Activated CD4-positive, alpha-beta T cell treated with anti-CD3 and anti-CD28 coated beads, Interleukin-2, amount 10 ng/mL, durations not matched to agents 7 days and 5 days (primary cell): ENCODE results near the gene ZNF276. TPM values are rescaled to one million over a fixed set of nuclear protein-coding genes. Genes with fewer than 3 reads are reported as not detected.
A peak's percentile ranks its signal among the peaks of the same experiment; 100 is the strongest.

Experiments used
- CTCF ChIA-PET: fragments of 350-600 bp; sonication (Branson Sonifier 250); formaldehyde crosslinking; loops from one replicate; lab custom pipeline; 2021; ENCODE audit warnings: antibody characterized with exemption; lab: Charles Lee
- POLR2A ChIA-PET: fragments of 350-600 bp; sonication (Branson Sonifier 250); formaldehyde crosslinking; loops from one replicate; lab custom pipeline; 2021; ENCODE audit warnings: antibody characterized with exemption; lab: Charles Lee
- DNase-seq: peaks from one replicate; pipeline ENCODE4 v3.0.0-alpha.2; 2020
- H3K27ac Mint-ChIP-seq: one replicate; pipeline ENCODE4 v1.8.0; 2021; ENCODE audit warnings: mild to moderate bottlenecking, moderate library complexity, mixed read lengths
- H3K27me3 Mint-ChIP-seq: one replicate; pipeline ENCODE4 v1.8.0; 2021; ENCODE audit warnings: mixed read lengths
- H3K36me3 Mint-ChIP-seq: one replicate; pipeline ENCODE4 v1.8.0; 2021; ENCODE audit warnings: low read depth, mixed read lengths
- H3K4me1 Mint-ChIP-seq: one replicate; pipeline ENCODE4 v1.8.0; 2021; ENCODE audit warnings: mixed read lengths
- H3K4me3 Mint-ChIP-seq: one replicate; pipeline ENCODE4 v1.8.0; 2021; ENCODE audit warnings: mild to moderate bottlenecking, moderate library complexity, mixed read lengths
- H3K9me3 Mint-ChIP-seq: one replicate; pipeline ENCODE4 v1.8.0; 2021; ENCODE audit warnings: mixed read lengths
- total RNA-seq, 2 experiments: library from RNA; stranded (reverse); gene quantifications; one replicate each; pipeline ENCODE4 v1.2.3, GENCODE V29; 2021

Gene ZNF276
- total RNA-seq, 2 experiments from 2014 or later = 79.5 to 96.5 TPM

- peak overlapping the region; percentile 98 for H3K27ac Mint-ChIP-seq
- H3K4me3 Mint-ChIP-seq = peak overlapping the region; percentile 99
- no peaks in the 10 kb centered on the region for H3K9me3 Mint-ChIP-seq
- H3K27me3 Mint-ChIP-seq = no peaks in the 10 kb centered on the region
- H3K4me1 Mint-ChIP-seq = peaks cover 32% of the 10 kb centered on the region
- H3K36me3 Mint-ChIP-seq = peaks cover 24% of the 10 kb centered on the region
- POLR2A ChIA-PET = no interaction called here
- DNase-seq = peak; percentile 92
- CTCF ChIA-PET = interaction anchor here (3.0 kb wide), 1 partner anchor 21 kb away, joined by 22 read pairs; the partner anchor contains the start of gene SPATA2L
Measured at GRCh38 chr16:89721546-89722391, 432 bp downstream of the ZNF276 start.

- Mint-ChIP-seq H3K36me3 (peaks cover 33% of the 10 kb centered on the region), H3K27ac (peak overlapping the region; percentile 98), H3K4me1 (peaks cover 40% of the 10 kb centered on the region), H3K4me3 (peak overlapping the region; percentile 99), H3K9me3 (no peaks in the 10 kb centered on the region), H3K27me3 (no peaks in the 10 kb centered on the region)
- CTCF ChIA-PET = interaction anchor here (1.5 to 3.0 kb wide), 3 partner anchors 16 to 104 kb away, joined by 3 to 22 read pairs (median 5); partner anchors contain the start of gene SPATA2L
- POLR2A ChIA-PET = no interaction called here
- peak; percentile 88 for DNase-seq
Measured at GRCh38 chr16:89722392-89723278, 1.3 kb downstream of the ZNF276 start.

DNA sequence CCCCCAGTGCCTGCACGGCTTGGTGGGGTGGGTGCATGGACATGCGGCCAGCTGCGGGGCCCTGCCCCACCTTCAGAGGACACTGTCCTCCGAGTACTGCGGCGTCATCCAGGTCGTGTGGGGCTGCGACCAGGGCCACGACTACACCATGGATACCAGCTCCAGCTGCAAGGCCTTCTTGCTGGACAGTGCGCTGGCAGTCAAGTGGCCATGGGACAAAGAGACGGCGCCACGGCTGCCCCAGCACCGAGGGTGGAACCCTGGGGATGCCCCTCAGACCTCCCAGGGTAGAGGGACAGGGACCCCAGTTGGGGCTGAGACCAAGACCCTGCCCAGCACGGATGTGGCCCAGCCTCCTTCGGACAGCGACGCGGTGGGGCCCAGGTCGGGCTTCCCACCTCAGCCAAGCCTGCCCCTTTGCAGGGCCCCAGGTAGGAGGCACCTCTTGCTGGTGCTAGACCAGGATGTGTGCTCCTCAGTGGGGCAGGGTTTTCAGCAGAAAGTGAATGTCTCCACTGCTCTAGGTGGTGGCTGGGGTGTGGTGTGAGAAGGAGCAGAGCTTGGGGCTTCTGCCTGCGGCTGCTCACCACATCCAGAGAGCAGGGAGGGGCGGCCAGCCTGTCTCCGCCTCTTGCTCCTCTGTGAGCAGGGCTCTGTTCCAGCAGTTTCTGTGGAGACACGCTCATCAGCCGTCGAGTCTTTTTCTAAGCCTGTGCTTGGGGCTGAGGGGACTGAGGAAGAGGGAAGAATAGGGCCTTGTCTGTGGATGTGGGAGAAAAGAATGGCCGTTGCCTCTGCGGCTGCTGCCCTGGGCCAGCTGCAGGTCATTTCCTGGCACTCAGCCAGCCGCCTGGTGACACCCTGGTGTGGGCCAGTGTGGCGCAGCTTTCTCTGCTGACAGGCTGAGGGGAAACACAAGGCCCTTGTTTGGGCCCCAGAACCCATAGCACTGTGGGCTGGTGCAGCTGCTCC lies 2.2 kb downstream of the ZNF276 start:
- peaks cover 37% of the 10 kb centered on the region for H3K4me1 Mint-ChIP-seq
- no peaks in the 10 kb centered on the region for H3K9me3 Mint-ChIP-seq
- H3K4me3 Mint-ChIP-seq = peak overlapping the region; percentile 99
- ChIA-PET CTCF (interaction anchor here (0.6 to 3.0 kb wide), 9 partner anchors 10 to 137 kb away, joined by 3 to 22 read pairs (median 4); partner anchors contain the start of gene SPATA2L), POLR2A (interaction anchor here (0.6 to 1.3 kb wide), 5 partner anchors 10 to 398 kb away, joined by 3 read pairs; no protein-coding TSS in a partner anchor)
- peak; percentile 95 for DNase-seq
- H3K27ac Mint-ChIP-seq = peak overlapping the region; percentile 98
- H3K36me3 Mint-ChIP-seq = peaks cover 36% of the 10 kb centered on the region
- no peaks in the 10 kb centered on the region for H3K27me3 Mint-ChIP-seq

DNA sequence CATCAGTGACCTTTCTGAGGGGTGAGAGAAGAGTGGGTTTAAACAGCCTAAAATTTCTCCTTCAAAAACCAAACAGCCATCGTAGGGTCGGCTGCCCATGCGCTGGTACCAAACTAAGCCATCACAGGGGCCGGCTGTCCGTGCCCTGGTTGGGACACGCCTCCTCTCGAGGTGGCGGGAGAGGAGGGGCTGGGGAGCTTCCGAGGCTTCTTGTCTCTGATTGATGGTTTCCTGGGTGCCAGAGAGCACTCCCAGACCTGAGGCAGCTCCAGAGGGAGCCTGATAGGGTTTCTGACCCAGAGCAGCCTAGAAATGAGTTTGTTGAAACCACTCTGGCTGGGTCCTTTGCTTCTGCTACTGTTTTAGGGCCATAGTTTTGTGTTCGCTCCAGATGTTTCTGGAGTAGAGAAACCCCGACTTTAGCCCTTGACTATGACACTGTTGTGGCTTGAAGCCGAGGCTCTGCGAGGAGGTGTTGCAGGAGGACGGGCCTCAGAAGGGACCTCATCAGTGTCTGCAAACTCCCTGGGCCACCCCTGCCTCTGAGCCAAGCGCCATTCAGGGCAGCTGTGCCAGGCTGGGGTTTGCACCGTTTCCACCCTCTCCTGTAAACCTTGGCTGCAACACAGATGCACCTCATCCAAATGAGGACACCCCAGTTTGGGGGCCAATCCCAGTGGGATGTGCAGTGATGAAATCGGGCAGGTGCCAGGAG lies 6.2 kb downstream of the ZNF276 start:
- Mint-ChIP-seq H3K27ac (peak overlapping the region; percentile 52), H3K27me3 (no peaks in the 10 kb centered on the region), H3K4me1 (peaks cover 41% of the 10 kb centered on the region), H3K36me3 (peaks cover 65% of the 10 kb centered on the region), H3K4me3 (peak overlapping the region; percentile 14), H3K9me3 (no peaks in the 10 kb centered on the region)
- DNase-seq = no peak
- CTCF ChIA-PET = interaction anchor here (0.9 kb wide), 1 partner anchor 86 kb away, joined by 4 read pairs; no protein-coding TSS in a partner anchor
- POLR2A ChIA-PET = no interaction called here

- POLR2A ChIA-PET = no interaction called here
- no peak overlapping the region for H3K4me3 Mint-ChIP-seq
- peaks cover 64% of the 10 kb centered on the region for H3K36me3 Mint-ChIP-seq
Measured at GRCh38 chr16:89729293-89729692, 8.0 kb downstream of the ZNF276 start.

DNA sequence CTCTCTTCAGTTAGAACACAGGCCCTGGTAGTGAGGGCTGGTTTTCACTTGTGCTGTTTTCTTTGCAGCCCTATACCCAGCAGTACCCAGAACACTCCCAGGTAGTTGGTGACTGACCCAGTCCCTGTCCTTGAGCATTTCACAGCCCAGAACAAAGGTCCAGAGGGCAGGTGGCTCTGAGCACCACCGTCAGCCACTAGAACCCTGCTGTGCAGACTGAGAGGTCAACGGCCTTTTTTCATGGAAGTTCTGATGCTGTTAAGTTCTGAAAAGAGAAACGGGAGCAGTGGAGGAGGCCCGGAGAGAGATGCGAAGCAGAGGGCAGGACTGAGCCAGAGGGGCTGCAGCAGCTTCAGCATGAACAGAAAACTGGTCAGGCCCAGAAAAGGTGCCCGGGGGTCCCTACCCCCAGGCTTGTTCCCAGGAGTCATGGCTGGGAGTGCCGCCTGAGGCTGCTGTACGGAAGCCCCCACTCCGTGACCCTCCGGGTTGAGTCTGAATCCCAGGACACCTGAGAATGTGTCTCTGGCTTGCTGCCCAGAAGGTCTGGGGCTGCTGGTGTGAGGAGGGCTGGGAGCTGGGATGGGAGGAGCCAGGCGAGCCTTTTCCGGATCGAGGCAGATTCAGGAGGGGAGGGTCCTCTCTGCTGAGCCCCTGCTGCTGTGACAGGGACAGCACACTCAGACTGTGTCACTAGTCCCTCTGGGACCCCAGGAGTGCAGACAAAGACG lies 8.7 kb downstream of the ZNF276 start:
- ChIA-PET POLR2A (no interaction called here), CTCF (interaction anchor here (0.6 to 1.5 kb wide), 3 partner anchors 20 to 71 kb away, joined by 3 to 6 read pairs (median 3); no protein-coding TSS in a partner anchor)
- DNase-seq = no peak
- no peaks in the 10 kb centered on the region for H3K9me3 Mint-ChIP-seq
- no peaks in the 10 kb centered on the region for H3K27me3 Mint-ChIP-seq
- peaks cover 66% of the 10 kb centered on the region for H3K36me3 Mint-ChIP-seq
- peak overlapping the region; percentile 36 for H3K27ac Mint-ChIP-seq
- H3K4me3 Mint-ChIP-seq = no peak overlapping the region
- peaks cover 47% of the 10 kb centered on the region for H3K4me1 Mint-ChIP-seq

More at GRCh38 chr16:89729293-89729692, 8.0 kb downstream of the ZNF276 start:
- no peaks in the 10 kb centered on the region for H3K27me3 Mint-ChIP-seq
- no peaks in the 10 kb centered on the region for H3K9me3 Mint-ChIP-seq
- peaks cover 45% of the 10 kb centered on the region for H3K4me1 Mint-ChIP-seq
- DNase-seq = no peak
- H3K27ac Mint-ChIP-seq = no peak overlapping the region
- CTCF ChIA-PET = interaction anchor here (0.6 to 1.5 kb wide), 2 partner anchors 23 to 72 kb away, joined by 3 to 6 read pairs; no protein-coding TSS in a partner anchor

DNA sequence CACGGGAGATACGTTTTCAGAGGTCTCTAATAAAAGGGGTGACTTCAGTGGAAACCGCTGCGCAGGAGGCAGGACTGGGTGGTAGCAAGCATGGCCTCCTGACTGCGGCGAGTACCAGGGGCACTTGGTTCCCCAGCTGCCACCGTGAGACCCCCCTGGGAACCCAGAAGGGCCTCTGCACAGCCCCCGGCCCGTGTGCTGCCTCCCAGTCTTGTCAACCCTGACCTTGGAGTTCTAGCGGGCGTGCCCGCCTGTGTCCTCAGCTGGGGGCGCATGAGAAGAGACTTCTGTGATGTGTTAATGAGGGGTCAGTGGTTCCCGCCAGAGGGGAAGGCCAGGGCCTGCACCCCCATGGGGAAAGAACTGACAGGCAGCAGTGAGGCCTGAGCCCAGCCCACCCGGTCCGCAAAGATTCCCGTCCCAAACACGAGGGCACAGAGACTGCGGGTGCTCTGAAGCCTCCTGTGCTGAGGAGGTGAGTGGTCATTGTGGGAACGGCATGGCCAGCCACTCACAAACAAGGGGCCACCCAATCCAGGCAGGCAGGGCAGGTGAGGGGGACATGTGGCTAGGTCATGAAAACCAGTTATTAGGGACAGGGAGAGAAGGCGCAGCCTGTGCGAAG lies 9.4 kb downstream of the ZNF276 start:
- POLR2A ChIA-PET = no interaction called here
- peaks cover 54% of the 10 kb centered on the region for H3K4me1 Mint-ChIP-seq
- H3K9me3 Mint-ChIP-seq = no peaks in the 10 kb centered on the region
- no peak overlapping the region for H3K4me3 Mint-ChIP-seq
- DNase-seq = no peak
- H3K36me3 Mint-ChIP-seq = peaks cover 73% of the 10 kb centered on the region
- no peaks in the 10 kb centered on the region for H3K27me3 Mint-ChIP-seq
- CTCF ChIA-PET = interaction anchor here (1.5 kb wide), 2 partner anchors 21 to 25 kb away, joined by 3 to 6 read pairs; no protein-coding TSS in a partner anchor
- H3K27ac Mint-ChIP-seq = no peak overlapping the region

GRCh38 chr16:89732142-89732917 lies 11.0 kb downstream of the ZNF276 start:
- Mint-ChIP-seq H3K27ac (no peak overlapping the region), H3K9me3 (no peaks in the 10 kb centered on the region), H3K4me1 (peaks cover 60% of the 10 kb centered on the region), H3K36me3 (peaks cover 78% of the 10 kb centered on the region), H3K27me3 (no peaks in the 10 kb centered on the region), H3K4me3 (no peak overlapping the region)
- CTCF ChIA-PET = no interaction called here
- POLR2A ChIA-PET = no interaction called here
- DNase-seq = no peak

- no peak overlapping the region for H3K27ac Mint-ChIP-seq
- H3K36me3 Mint-ChIP-seq = peaks cover 78% of the 10 kb centered on the region
- H3K9me3 Mint-ChIP-seq = no peaks in the 10 kb centered on the region
- DNase-seq = no peak
- ChIA-PET POLR2A (no interaction called here), CTCF (no interaction called here)
- H3K4me1 Mint-ChIP-seq = peaks cover 61% of the 10 kb centered on the region
- H3K27me3 Mint-ChIP-seq = no peaks in the 10 kb centered on the region
- no peak overlapping the region for H3K4me3 Mint-ChIP-seq
Measured at GRCh38 chr16:89732918-89733242, 11.5 kb downstream of the ZNF276 start.

DNA sequence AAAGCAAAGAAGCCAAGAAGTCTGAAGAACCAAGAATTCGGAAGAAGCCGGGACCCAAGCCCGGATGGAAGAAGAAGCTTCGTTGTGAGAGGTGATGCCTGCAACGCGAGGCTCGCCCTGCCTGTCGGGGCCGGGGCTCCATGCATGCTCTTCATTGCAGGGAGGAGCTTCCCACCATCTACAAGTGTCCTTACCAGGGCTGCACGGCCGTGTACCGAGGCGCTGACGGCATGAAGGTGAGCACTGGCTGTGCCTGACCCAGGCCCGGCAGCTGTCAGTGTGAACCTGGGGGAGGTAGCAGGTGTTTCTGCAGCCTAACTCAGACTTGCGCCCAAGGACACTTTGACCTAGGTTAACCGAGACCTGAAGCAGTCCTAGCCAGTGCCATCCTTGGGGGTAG lies 12.0 kb downstream of the ZNF276 start:
- no peak overlapping the region for H3K27ac Mint-ChIP-seq
- no peak for DNase-seq
- H3K27me3 Mint-ChIP-seq = no peaks in the 10 kb centered on the region
- no peaks in the 10 kb centered on the region for H3K9me3 Mint-ChIP-seq
- ChIA-PET CTCF (no interaction called here), POLR2A (interaction anchor here (1.0 kb wide), 1 partner anchor 10 kb away, joined by 3 read pairs; no protein-coding TSS in a partner anchor)
- no peak overlapping the region for H3K4me3 Mint-ChIP-seq
- H3K36me3 Mint-ChIP-seq = peaks cover 81% of the 10 kb centered on the region
- peaks cover 62% of the 10 kb centered on the region for H3K4me1 Mint-ChIP-seq
